ENCODE measurements around the gene MAMSTR. TPM values are rescaled to one million over a fixed set of nuclear protein-coding genes. Genes with fewer than 3 reads are reported as not detected.

MAMSTR gene
- total and polyA plus RNA-seq, 2 of the 4 experiments (the other 2 are of a cell fraction), result 0.18 to 1.9 TPM

GRCh38 chr19:48665786-48666185, 53.7 kb downstream of the MAMSTR start:
- intact Hi-C loops (cut with micrococcal nuclease) (no loop called here), dilution Hi-C loops (cut with HindIII; ENCODE audit: low sequenced_read_pairs, unreplicated experiment) (no loop called here), in situ Hi-C loops (cut with MboI; ENCODE audit: low sequenced_read_pairs) (no loop called here)
- Histone ChIP-seq H4K91ac (ENCODE audit: insufficient read depth, low read depth, low read length) (no peak overlapping the region), H3K36me3 (ENCODE audit: control insufficient read depth, insufficient read depth, low read length) (no peaks in the 10 kb centered on the region), H2BK120ac (ENCODE audit: low read depth, low read length) (no peak overlapping the region), H3K9ac (ENCODE audit: low read depth, low read length) (no peak overlapping the region), H3K4me3 (ENCODE audit: insufficient read depth, low read depth, low read length) (no peak overlapping the region), H3K4me2 (ENCODE audit: low read depth, low read length) (no peak overlapping the region), H2BK5ac (ENCODE audit: low read depth, low read length, poor library complexity, severe bottlenecking) (no peak overlapping the region), H3K27ac (ENCODE audit: insufficient read depth, low read length) (no peak overlapping the region), H3K23ac (ENCODE audit: low read depth, low read length) (no peak overlapping the region), H4K20me1 (ENCODE audit: insufficient read depth, low read length) (no peaks in the 10 kb centered on the region), H2AK9ac (replicated peaks; ENCODE audit: low read depth, low read length, poor library complexity) (no peak overlapping the region), H4K5ac (ENCODE audit: low read depth, low read length) (no peak overlapping the region), H3K9me1 (ENCODE audit: insufficient read depth, low read length) (no peaks in the 10 kb centered on the region), H3K18ac (ENCODE audit: low read depth, low read length) (no peak overlapping the region), H2BK20ac (ENCODE audit: low read depth, low read length) (no peak overlapping the region), H2BK15ac (ENCODE audit: low read depth, low read length) (no peak overlapping the region), H3K27me3 (ENCODE audit: control insufficient read depth, insufficient read depth, low read length) (peaks cover 2% of the 10 kb centered on the region), H3K79me1 (ENCODE audit: low read depth in 1 of 2, low read length in 2 of 2) (no peaks in the 10 kb centered on the region), H2AK5ac (ENCODE audit: low read depth, low read length) (no peak overlapping the region), H2AFZ (replicated peaks; ENCODE audit: low read length, poor library complexity) (no peak overlapping the region), H3K56ac (ENCODE audit: extremely low read depth, insufficient read depth, low read length) (no peak overlapping the region), H3K4me1 (ENCODE audit: control insufficient read depth, insufficient read depth, low read length) (no peaks in the 10 kb centered on the region), H3K9me3 (ENCODE audit: control insufficient read depth, insufficient read depth, low read length) (no peaks in the 10 kb centered on the region), H3K4ac (ENCODE audit: low read depth, low read length) (no peak overlapping the region), H3K14ac (replicated peaks; ENCODE audit: low read depth, low read length) (no peak overlapping the region), H4K8ac (ENCODE audit: low read depth in 2 of 2, low read length in 2 of 2) (no peak overlapping the region)
- DNase-seq (no peak), ATAC-seq (ENCODE audit: low read depth) (no peak)
- no TSS peak for BruUV-seq (replicated peaks)
- TF ChIP-seq RFX5 (IDR thresholded peaks at IDR 0.05; ENCODE audit: low read depth, low read length), result no peak
- TF ChIP-seq MXI1 (IDR thresholded peaks at IDR 0.05; ENCODE audit: borderline replicate concordance, low read depth, low read length), result no peak
- no peak for TF ChIP-seq BHLHE40 (IDR thresholded peaks at IDR 0.05; ENCODE audit: low read depth, low read length)
- TF ChIP-seq MAFK (IDR thresholded peaks at IDR 0.05; ENCODE audit: low read depth, low read length), result no peak
- TF ChIP-seq SMC3 (IDR thresholded peaks at IDR 0.05; ENCODE audit: low read depth, low read length), result no peak
- TF ChIP-seq RCOR1 (IDR thresholded peaks at IDR 0.05; ENCODE audit: insufficient replicate concordance, low read length), result no peak
- TF ChIP-seq CHD1 (IDR thresholded peaks at IDR 0.05; ENCODE audit: low read depth, low read length), result no peak
- TF ChIP-seq FOS (IDR thresholded peaks at IDR 0.05; ENCODE audit: low read depth, low read length), result no peak
- TF ChIP-seq ELK1 (IDR thresholded peaks at IDR 0.05; ENCODE audit: borderline replicate concordance, low read depth, low read length), result no peak
- no peak for TF ChIP-seq NFE2L2 (IDR thresholded peaks at IDR 0.05; ENCODE audit: low read depth, low read length)
- TF ChIP-seq CEBPB (IDR thresholded peaks at IDR 0.05; ENCODE audit: low read depth, low read length), result no peak
- no peak for TF ChIP-seq RAD21 (IDR thresholded peaks at IDR 0.05; ENCODE audit: low read length)
- no peak for TF ChIP-seq USF2 (IDR thresholded peaks at IDR 0.05; ENCODE audit: low read depth, low read length)
- no peak for TF ChIP-seq CTCF (conservative IDR thresholded peaks at IDR 0.05; ENCODE audit: low read depth, low read length)
- TF ChIP-seq POLR2A (IDR thresholded peaks at IDR 0.05; ENCODE audit: low read depth, low read length), result no peak
- no peak for TF ChIP-seq MAZ (IDR thresholded peaks at IDR 0.05; ENCODE audit: borderline replicate concordance, low read depth, low read length)
- ChIA-PET POLR2A (ENCODE audit: unreplicated experiment) (no interaction called here), CTCF (no interaction called here)
- WGBS, 2 experiments (ENCODE audit: extremely low coverage in 2 of 2, insufficient read length in 1 of 2), result no CpG with 5 or more reads among the region's 6 CpGs
